Measurements from ENCODE around the gene TTC34.

Gene TTC34

DNA sequence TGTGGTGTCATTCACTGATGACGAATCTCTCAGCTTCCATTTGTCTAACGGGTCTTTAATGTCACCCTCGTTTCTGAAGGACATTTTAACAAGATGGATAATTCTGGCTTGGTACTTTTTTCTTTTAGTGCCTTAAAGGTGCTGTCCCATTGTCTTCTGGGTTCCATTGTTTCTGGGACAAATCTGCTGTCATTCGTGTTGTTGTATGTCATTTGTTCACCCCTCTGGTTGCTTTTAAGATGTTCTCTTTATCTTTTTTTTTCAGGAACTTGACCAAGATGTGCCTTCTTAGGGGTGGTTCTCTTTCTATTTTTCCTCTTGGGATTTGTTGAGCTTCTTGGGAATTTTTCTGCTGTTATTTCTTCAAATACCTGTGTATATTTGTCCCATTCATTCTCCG lies 154.7 kb downstream of the TTC34 start:
- TF ChIP-seq, protein P1, sequence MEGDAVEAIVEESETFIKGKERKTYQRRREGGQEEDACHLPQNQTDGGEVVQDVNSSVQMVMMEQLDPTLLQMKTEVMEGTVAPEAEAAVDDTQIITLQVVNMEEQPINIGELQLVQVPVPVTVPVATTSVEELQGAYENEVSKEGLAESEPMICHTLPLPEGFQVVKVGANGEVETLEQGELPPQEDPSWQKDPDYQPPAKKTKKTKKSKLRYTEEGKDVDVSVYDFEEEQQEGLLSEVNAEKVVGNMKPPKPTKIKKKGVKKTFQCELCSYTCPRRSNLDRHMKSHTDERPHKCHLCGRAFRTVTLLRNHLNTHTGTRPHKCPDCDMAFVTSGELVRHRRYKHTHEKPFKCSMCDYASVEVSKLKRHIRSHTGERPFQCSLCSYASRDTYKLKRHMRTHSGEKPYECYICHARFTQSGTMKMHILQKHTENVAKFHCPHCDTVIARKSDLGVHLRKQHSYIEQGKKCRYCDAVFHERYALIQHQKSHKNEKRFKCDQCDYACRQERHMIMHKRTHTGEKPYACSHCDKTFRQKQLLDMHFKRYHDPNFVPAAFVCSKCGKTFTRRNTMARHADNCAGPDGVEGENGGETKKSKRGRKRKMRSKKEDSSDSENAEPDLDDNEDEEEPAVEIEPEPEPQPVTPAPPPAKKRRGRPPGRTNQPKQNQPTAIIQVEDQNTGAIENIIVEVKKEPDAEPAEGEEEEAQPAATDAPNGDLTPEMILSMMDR (IDR thresholded peaks at IDR 0.05): no peak
- no peak for TF ChIP-seq ZFX (IDR thresholded peaks at IDR 0.05; ENCODE audit: borderline replicate concordance)
- no peak overlapping the region for H3K27ac ChIP-seq

DNA sequence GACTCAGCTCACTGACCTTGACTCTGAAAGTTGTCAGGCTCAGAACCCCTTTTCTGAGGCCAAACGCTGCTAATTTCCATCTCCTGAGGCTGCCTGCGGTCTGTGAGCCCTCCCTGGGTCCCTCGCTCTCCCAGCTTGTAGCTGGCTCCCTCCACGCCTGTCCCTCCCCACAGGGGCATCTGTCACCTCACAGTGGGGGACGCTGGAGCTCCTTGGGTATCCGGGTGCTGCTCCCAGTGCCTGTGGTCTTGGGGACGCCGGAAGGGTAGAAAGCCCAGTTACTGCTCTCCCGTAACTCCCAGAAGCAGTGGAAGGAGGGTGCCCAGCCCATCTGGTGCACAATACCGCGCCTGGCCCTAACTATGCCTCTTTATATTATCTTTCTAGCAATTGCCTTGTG lies 155.7 kb downstream of the TTC34 start:
- TF ChIP-seq, protein P1 (IDR thresholded peaks at IDR 0.05): no peak
- no peak for TF ChIP-seq ZFX (IDR thresholded peaks at IDR 0.05; ENCODE audit: borderline replicate concordance)
- H3K27ac ChIP-seq: no peak overlapping the region

DNA sequence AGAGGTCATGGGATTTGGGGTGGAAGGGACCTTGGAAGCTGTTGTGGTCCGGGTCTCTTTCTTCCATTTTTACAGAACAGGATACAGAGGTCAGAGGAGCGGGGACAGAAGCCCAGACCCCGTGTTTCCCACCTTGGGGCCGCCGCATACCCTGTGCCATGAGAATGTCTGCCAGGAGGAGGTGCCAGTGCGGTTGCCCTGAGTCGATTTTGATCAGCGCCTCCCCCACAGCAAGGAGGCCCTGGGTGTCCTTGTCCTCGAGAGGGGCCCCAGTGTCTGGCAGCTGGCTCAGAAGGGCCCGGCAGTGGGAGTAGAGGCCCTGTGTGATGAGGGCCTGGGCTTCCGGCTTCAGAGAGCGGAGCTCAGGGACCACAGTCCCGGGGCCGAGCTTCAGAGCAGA lies 156.3 kb downstream of the TTC34 start:
- no peak overlapping the region for H3K27ac ChIP-seq
- TF ChIP-seq, protein P1 (IDR thresholded peaks at IDR 0.05): no peak
- TF ChIP-seq ZFX (IDR thresholded peaks at IDR 0.05; ENCODE audit: borderline replicate concordance): no peak

DNA sequence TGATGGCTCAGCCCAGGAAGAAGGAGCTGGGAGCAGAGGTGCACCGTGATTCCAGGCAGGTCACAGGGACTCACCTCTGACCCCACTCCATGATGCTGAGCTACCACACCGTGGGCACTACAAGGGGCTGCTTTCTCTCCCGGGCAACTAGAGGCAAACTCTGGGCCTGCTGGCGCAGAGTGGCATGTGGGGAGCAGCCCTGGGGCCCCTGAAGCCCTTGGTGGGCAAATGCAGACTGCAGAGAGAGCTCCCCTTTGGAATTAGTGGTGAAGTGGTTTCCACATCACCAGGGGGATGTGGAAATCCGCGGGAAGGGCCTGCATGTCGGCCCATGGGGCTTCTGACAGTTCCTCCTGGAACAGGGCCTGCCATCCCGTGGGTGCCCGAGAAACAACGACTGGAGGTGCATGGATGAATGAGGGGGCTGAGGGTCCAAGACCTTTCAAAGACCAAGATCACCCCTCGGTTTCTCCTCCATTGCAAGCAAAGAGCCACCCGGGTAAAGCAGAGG lies 156.8 kb downstream of the TTC34 start:
- H3K27ac ChIP-seq: no peak overlapping the region
- TF ChIP-seq ZFX (IDR thresholded peaks at IDR 0.05; ENCODE audit: borderline replicate concordance): no peak
- TF ChIP-seq, protein P1 (IDR thresholded peaks at IDR 0.05): no peak

DNA sequence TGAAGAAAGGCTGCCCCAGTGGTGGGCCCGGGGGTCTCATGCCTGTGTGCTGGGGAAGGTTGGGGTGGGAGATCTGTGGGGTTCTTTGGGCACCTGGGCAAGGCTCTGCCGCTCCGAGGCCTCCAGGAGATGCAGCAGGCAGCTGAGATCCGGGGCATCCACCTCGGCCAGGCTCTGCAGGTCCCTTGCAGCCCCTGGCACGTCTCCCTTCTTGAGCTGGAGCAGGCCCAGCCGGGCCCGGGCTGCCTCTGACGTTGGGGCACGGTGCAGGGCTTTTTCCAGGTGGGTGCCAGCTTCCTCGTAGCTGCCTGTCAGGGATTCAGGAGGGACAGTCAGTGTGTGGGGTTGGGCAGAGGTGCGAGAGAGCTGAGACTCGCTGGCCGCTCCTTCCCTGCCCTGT lies 157.3 kb downstream of the TTC34 start:
- no peak overlapping the region for H3K27ac ChIP-seq
- TF ChIP-seq, protein P1 (IDR thresholded peaks at IDR 0.05): no peak
- TF ChIP-seq ZFX (IDR thresholded peaks at IDR 0.05; ENCODE audit: borderline replicate concordance): no peak

DNA sequence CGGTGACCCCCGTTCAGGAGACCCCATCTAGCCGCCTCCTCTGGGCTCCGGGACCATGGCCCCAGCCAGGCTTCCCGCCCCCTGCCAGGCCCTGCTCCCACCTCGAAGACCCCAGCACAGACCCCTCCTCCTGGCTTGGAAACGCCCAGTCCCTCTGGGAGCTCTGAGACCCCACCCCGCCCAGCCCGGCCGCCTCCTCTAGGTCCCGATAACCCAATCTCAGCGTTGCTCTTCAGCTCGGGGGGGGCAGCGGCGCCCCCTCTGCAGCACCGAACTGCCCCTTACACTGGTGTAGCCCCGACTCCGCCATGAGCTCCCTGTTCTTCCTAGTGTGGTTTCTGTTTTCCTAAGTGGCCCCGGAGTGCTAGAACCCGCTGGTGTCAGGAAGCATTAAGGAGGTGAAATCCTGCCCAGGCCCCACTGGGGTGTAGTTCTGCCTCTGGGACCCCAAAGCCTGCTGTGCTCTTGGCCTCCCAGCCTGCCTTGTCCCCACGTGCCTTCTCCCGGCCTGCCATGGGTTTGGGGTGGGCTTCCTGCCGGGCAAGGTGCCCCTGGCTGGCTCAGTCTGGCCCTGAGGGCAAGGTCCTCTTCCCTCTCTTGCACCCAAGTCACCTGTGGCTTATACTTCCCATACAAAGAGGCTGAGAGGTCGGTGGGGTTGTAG lies 157.9 kb downstream of the TTC34 start:
- TF ChIP-seq ZFX (IDR thresholded peaks at IDR 0.05; ENCODE audit: borderline replicate concordance): no peak
- TF ChIP-seq, protein P1 (IDR thresholded peaks at IDR 0.05): no peak
- no peak overlapping the region for H3K27ac ChIP-seq

DNA sequence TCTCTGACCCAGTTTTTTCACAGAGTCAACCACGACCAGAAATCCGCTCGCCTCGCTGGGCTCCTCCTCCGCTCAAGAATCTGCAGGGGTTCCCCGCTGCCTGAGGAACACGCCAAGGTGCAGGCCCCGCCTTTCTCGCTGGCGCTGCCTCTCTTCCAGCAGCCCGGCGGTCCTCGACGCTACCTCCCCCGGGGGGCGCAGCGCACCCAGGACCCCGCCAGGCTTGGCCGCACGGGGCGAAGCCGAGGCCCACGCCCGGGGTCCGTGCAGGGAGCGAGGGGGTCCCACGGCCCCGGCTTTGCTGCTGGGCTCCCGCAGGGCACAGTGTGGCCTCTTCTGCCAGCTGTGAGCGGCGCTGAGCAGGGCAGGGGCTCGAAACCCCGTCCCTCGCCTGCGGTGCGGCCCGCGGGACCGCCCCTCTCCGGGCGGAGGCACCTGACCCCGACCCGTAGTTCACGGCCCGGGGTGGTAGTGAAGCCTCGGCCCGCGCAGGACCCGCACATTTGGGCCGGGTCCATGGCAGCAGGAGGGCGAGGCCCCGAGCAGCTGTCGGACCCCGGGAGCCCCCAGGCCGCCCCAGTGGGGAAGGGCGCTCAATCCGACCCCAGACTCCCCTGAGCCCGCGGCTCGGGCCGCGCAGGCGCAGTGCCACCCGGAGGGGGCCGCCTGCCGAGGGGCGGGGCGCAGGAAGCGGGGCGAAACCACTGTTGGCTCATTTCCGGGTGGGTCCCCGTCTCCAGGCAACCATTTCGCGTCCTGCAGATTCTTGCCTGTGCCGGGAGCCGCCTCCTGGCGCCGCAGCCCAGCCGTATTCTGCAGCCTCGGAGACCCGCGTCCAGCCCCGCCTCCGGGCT lies 158.7 kb downstream of the TTC34 start:
- TF ChIP-seq, protein P1 (IDR thresholded peaks at IDR 0.05): no peak
- no peak overlapping the region for H3K27ac ChIP-seq
